ENCODE data around the gene RNF32.

Gene RNF32

GRCh38 chr7:156620291-156620675 is 20.3 kb upstream of the RNF32 start:
- TF ChIP-seq CTCF (conservative IDR thresholded peaks at IDR 0.05; ENCODE audit: low read depth, low read length): no peak
- DNase-seq (ENCODE audit: low read depth): no peak
- no peak overlapping the region for H3K4me3 ChIP-seq (ENCODE audit: low read length)

- no peak overlapping the region for H3K4me3 ChIP-seq (ENCODE audit: low read length)
- no peak for TF ChIP-seq CTCF (conservative IDR thresholded peaks at IDR 0.05; ENCODE audit: low read depth, low read length)
- no peak for DNase-seq (ENCODE audit: low read depth)
Observed at GRCh38 chr7:156621652-156622051, 18.9 kb upstream of the RNF32 start.

- no peak for TF ChIP-seq CTCF (conservative IDR thresholded peaks at IDR 0.05; ENCODE audit: low read depth, low read length)
- no peak overlapping the region for H3K4me3 ChIP-seq (ENCODE audit: low read length)
- no peak for DNase-seq (ENCODE audit: low read depth)
Observed at GRCh38 chr7:156625580-156625979, 15.0 kb upstream of the RNF32 start.

GRCh38 chr7:156626220-156626895 is 14.2 kb upstream of the RNF32 start:
- no peak overlapping the region for H3K4me3 ChIP-seq (ENCODE audit: low read length)
- no peak for DNase-seq (ENCODE audit: low read depth)
- no peak for TF ChIP-seq CTCF (conservative IDR thresholded peaks at IDR 0.05; ENCODE audit: low read depth, low read length)

- H3K4me3 ChIP-seq (ENCODE audit: low read length): no peak overlapping the region
- DNase-seq (ENCODE audit: low read depth): no peak
- no peak for TF ChIP-seq CTCF (conservative IDR thresholded peaks at IDR 0.05; ENCODE audit: low read depth, low read length)
Observed at GRCh38 chr7:156628562-156628961, 12.0 kb upstream of the RNF32 start.

- H3K4me3 ChIP-seq (ENCODE audit: low read length): no peak overlapping the region
Observed at GRCh38 chr7:156629873-156630272, 10.7 kb upstream of the RNF32 start.

More at GRCh38 chr7:156629873-156630272, 10.7 kb upstream of the RNF32 start:
- TF ChIP-seq CTCF (conservative IDR thresholded peaks at IDR 0.05; ENCODE audit: low read depth, low read length): no peak
- no peak for DNase-seq (ENCODE audit: low read depth)

Data from retinal pigment epithelial cell (primary cell).